ENCODE results near the gene GATD1. TPM values are rescaled to one million over a fixed set of nuclear protein-coding genes. Genes with fewer than 3 reads are reported as not detected.

Gene GATD1
- total and polyA plus RNA-seq, 10 of the 15 experiments (the other 5 are each of a cell fraction or from before 2014, with no cell fraction given) = 1.2 to 92.6 (median 22.3) TPM

DNA sequence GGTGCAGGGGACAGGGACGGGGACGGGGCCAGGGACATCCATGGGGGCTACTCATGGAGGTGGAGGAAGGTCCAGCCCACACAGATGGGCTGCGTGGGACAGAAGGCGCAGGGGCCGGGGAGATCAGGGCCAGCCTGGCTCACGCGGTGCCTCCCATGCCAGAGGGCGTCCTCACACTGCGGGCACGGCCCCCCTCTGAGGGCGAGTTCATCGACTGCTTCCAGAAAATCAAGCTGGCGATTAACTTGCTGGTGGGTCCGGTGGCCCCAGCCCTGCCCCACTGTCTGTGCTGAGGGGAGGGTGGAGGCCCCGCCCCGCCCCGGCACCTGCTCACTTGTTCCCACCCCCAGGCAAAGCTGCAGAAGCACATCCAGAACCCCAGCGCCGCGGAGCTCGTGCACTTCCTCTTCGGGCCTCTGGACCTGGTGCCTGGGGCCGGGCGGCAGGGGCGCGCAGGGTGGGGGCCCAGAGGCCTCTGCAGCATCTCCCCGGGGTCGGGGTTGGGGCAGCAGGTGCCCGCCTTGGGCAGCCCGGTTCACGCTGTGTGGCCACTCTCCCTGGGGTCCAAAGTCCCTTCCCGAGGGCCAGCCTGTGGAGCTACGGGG, 55.4 kb downstream of the GATD1 start:
- Histone ChIP-seq H3K79me2 (ENCODE audit: control insufficient read depth, insufficient read depth, low read length) (no peaks in the 10 kb centered on the region), H3K4me1 (ENCODE audit: control insufficient read depth, insufficient read depth, low read length) (peaks cover 17% of the 10 kb centered on the region), H3K36me3 (ENCODE audit: control insufficient read depth in 2 of 2, insufficient read depth in 2 of 2, low read length in 1 of 2) (no peaks in the 10 kb centered on the region), H4K20me1 (ENCODE audit: control insufficient read depth, insufficient read depth) (no peaks in the 10 kb centered on the region), H3K4me3 (no peak overlapping the region), H2AFZ (ENCODE audit: control insufficient read depth, low read depth, low read length) (no peak overlapping the region), H3K27me3 (replicated peaks in 1 of 2; ENCODE audit: control insufficient read depth in 2 of 2, insufficient read depth in 2 of 2, low read length in 1 of 2) (0 out of 4 replicates have a peak, but pooled peaks cover 0 to 3% of the 10 kb centered on the region in 2 experiments), H3K27ac (ENCODE audit: control insufficient read depth, insufficient read depth) (no peak overlapping the region), H3K9ac (ENCODE audit: control insufficient read depth, insufficient read depth, low read length) (no peak overlapping the region), H3K9me3 (replicated peaks; ENCODE audit: control insufficient read depth, insufficient read depth, low read length) (no peaks in the 10 kb centered on the region), H3K4me2 (ENCODE audit: control insufficient read depth, insufficient read depth) (peak overlapping the region; percentile 64)
- TF ChIP-seq MXI1 (IDR thresholded peaks at IDR 0.05; ENCODE audit: low read depth, low read length) (no peak), MEF2B (IDR thresholded peaks at IDR 0.05; ENCODE audit: partially characterized antibody, poor library complexity, severe bottlenecking) (no peak), BHLHE40 (IDR thresholded peaks at IDR 0.05; ENCODE audit: borderline replicate concordance in 1 of 2, low read depth in 2 of 2, low read length in 1 of 2) (peak in 1 of 2 experiments; percentile 49; a peak in 1 of 4 replicates), RB1 (IDR thresholded peaks at IDR 0.05; ENCODE audit: borderline replicate concordance) (no peak), POLR2A (IDR thresholded peaks at IDR 0.05; ENCODE audit: low read depth, low read length) (no peak), SPI1 (IDR thresholded peaks at IDR 0.05; ENCODE audit: borderline replicate concordance, insufficient read depth, low read depth, low read length) (peak; percentile 78; the same call in 1 of the 2 replicates), CREB1 (IDR thresholded peaks at IDR 0.05; ENCODE audit: low read depth) (no peak), MYC (IDR thresholded peaks at IDR 0.05; ENCODE audit: insufficient read depth, insufficient read length, insufficient replicate concordance, low read length, severe bottlenecking) (no peak)
- TF ChIP-seq, protein P1, sequence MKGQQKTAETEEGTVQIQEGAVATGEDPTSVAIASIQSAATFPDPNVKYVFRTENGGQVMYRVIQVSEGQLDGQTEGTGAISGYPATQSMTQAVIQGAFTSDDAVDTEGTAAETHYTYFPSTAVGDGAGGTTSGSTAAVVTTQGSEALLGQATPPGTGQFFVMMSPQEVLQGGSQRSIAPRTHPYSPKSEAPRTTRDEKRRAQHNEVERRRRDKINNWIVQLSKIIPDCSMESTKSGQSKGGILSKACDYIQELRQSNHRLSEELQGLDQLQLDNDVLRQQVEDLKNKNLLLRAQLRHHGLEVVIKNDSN (IDR thresholded peaks at IDR 0.05; ENCODE audit: borderline replicate concordance, extremely low read length, insufficient read depth, low read depth, low read length) = no peak
- ATAC-seq = peak; percentile 65
- ChIA-PET SMC1A (ENCODE audit: uncharacterized antibody, unreplicated experiment) (interaction anchor here (0.8 to 2.7 kb wide), 8 partner anchors 22 to 167 kb away, joined by 3 to 30 read pairs (median 4); partner anchors contain the start of gene TMEM80), RAD21 (ENCODE audit: unreplicated experiment) (interaction anchor here (0.6 to 6.3 kb wide), 13 partner anchors 10 to 282 kb away, joined by 3 to 112 read pairs (median 3); partner anchors contain the start of genes DEAF1, EPS8L2, IRF7 and TMEM80), CTCF (interaction anchor here (0.7 to 8.6 kb wide), 10 partner anchors 12 to 204 kb away, joined by 3 to 127 read pairs (median 9); partner anchors contain the start of genes DEAF1, LMNTD2 and TMEM80), POLR2A (interaction anchor here (0.6 to 8.2 kb wide), 8 partner anchors 15 to 194 kb away, joined by 3 to 72 read pairs (median 4); partner anchors contain the start of genes DEAF1, TALDO1 and TMEM80)
- 1% methylated on average over 29 of the region's 33 CpGs for WGBS (ENCODE audit: insufficient coverage, insufficient replicate concordance, low lambda C conversion rate, missing lambda C conversion rate)
- in situ Hi-C loops (cut with MboI) (loop anchor here (10.0 kb wide), 1 partner anchor 57 kb away; no protein-coding TSS in a partner anchor), intact Hi-C loops (cut with micrococcal nuclease; ENCODE audit: unreplicated experiment) (loop anchor here (2.0 to 5.0 kb wide), 4 partner anchors 25 to 167 kb away; partner anchors contain the start of gene IRF7)
- no peak for DNase-seq (ENCODE audit: low read depth, low spot score)
- BruUV-seq (replicated peaks) = no TSS peak
- FAIRE-seq = no peak

All from GM12878 (cell line).